DMS114 treated with DMSO at 0.1 percent for 48 hours (cell line): ENCODE measurements around the gene GPR142.

Experiments used
- DNase-seq: peaks from one replicate; lab custom pipeline; 2025; ENCODE audit not compliant: unreplicated experiment; lab: John Stamatoyannopoulos, UW

The GPR142 gene

GRCh38 chr17:74369221-74369620, 1.9 kb downstream of the GPR142 start:
- DNase-seq, result no peak

- DNase-seq, result no peak
Observed at GRCh38 chr17:74369665-74370490, 2.6 kb downstream of the GPR142 start.

- DNase-seq, result no peak
Observed at GRCh38 chr17:74371653-74372147, 4.4 kb downstream of the GPR142 start.

GRCh38 chr17:74372426-74372825, 5.1 kb downstream of the GPR142 start:
- DNase-seq, result no peak

- DNase-seq, result no peak
Observed at GRCh38 chr17:74373838-74374606, 6.7 kb downstream of the GPR142 start.

GRCh38 chr17:74374858-74375257, 7.6 kb downstream of the GPR142 start:
- no peak for DNase-seq

GRCh38 chr17:74379495-74380085, 12.3 kb downstream of the GPR142 start:
- DNase-seq, result peak; percentile 41

- no peak for DNase-seq
Observed at GRCh38 chr17:74380086-74380958, 13.0 kb downstream of the GPR142 start.

- no peak for DNase-seq
Observed at GRCh38 chr17:74380959-74381808, 13.9 kb downstream of the GPR142 start.

- no peak for DNase-seq
Observed at GRCh38 chr17:74383141-74383540, 15.8 kb downstream of the GPR142 start.

- DNase-seq, result no peak
Observed at GRCh38 chr17:74385201-74385600, 17.9 kb downstream of the GPR142 start.

GRCh38 chr17:74386386-74386785, 19.1 kb downstream of the GPR142 start:
- no peak for DNase-seq

- DNase-seq, result no peak
Observed at GRCh38 chr17:74387365-74388218, 20.3 kb downstream of the GPR142 start.

- DNase-seq, result no peak
Observed at GRCh38 chr17:74389084-74389753, 21.9 kb downstream of the GPR142 start.

GRCh38 chr17:74389937-74390679, 22.8 kb downstream of the GPR142 start:
- no peak for DNase-seq

- no peak for DNase-seq
Observed at GRCh38 chr17:74390680-74391653, 23.7 kb downstream of the GPR142 start.
